ENCODE results near the gene TNFRSF8.

TNFRSF8 gene

DNA sequence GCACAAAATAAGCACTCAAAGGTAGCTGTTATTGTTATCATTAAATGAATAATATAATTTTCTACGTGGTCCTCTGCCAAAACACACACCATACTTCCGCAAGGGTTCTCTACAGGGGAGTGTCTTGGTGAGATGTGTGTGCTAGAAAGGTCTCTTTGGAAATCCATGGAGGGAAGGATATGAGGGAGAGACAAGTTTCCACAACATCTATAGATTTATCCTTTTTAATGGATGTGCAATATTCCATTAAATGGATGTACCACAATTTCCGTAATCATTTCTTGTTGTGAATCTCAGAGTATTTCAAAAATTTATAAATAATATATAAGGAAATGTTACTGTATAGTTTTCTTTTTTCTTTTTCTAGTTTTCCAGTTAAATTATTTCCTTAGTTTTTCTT, 2.6 kb upstream of the TNFRSF8 start:
- DNase-seq: no peak

- DNase-seq: no peak
Measured at GRCh38 chr1:12064073-12064969, 1.2 kb downstream of the TNFRSF8 start.

- no peak for DNase-seq
Measured at GRCh38 chr1:12065872-12066271, 2.8 kb downstream of the TNFRSF8 start.

DNA sequence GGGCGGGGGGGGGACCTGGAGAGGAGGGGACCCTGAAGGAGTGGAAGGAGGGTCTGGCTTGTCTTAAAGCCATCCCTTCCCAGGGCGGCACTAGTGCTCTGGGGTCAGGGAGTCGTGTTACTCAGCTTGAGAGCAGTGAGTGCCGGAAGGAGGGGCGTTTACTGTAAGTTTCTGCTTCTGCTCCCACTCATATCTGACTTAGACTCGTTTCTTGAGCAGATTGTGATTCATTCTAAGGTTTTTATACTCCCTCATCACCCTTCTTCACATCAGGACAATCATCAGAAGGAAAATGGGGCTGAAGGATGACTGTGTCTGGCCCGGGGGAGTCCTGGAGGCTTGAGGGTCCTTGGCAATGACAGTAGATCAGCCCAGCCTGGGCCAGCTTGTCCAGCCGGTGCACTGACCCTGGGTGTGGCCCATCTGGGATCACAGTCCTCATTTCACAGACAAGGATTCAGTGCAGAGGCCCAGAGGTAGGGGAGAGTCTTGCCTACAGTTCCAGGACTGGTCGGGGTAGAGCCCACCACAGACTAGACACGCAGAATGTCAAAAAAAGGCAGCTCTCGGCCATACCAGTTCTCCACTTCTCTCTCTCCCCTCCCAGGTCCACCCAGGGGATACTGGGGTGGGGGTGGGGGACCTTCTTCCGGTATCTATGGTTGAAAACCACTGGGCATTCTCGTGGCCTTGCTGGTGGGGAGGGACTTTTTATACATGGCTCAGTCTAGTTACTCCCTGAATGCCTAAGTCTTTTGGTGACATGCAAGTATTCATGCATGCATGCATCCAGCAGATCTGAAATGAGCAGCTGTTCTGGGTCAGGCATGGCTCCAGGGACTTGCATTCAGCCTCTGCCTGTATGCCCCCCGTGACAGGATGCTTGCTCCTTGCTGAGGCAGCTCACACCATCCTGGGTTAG, 5.1 kb downstream of the TNFRSF8 start:
- peak; percentile 56 for DNase-seq

- peak; percentile 49 for DNase-seq
Measured at GRCh38 chr1:12069623-12070244, 6.6 kb downstream of the TNFRSF8 start.

DNA sequence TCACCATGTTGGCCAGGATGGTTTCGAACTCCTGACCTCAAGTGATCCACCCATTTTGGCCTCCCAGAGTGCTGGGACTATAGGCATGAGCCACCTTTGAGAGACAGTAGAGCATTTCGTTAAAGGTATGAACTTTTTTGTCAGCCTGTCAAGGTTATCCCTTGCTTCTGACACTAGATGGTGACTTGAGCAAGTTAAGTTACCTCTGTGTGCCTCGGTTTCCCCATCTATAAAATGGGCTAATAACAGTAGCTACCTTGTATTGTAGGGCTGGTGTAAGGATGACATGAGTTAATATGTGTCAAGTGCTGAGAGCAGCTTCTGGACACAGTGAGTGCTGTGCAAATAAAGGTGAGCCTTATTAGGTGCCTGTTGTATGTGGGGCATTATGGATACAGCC, 8.8 kb downstream of the TNFRSF8 start:
- DNase-seq: no peak

- no peak for DNase-seq
Measured at GRCh38 chr1:12072741-12073140, 9.6 kb downstream of the TNFRSF8 start.

DNA sequence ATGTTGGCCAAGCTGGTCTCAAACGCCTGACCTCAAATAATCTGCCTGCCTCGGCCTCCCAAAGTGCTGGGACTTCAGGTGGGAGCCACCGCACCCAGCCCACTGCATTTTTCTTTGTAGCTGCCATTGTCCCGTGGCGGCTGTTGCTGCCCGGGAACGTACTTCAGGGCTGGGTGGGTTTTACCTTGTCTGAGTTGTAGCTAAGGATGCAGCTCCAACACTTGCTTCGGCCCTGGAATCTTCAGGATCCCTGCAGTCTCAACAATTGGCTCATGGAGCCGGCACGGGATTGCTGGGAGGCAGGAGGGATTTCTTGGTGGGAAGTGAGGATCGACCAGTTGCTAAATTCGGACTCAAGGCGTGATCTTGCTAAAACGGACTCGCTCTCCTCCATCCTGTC, 10.7 kb downstream of the TNFRSF8 start:
- no peak for DNase-seq

- DNase-seq: peak; percentile 73
Measured at GRCh38 chr1:12075195-12076114, 12.4 kb downstream of the TNFRSF8 start.

GRCh38 chr1:12076425-12077005, 13.4 kb downstream of the TNFRSF8 start:
- no peak for DNase-seq

- no peak for DNase-seq
Measured at GRCh38 chr1:12078575-12078937, 15.5 kb downstream of the TNFRSF8 start.

GRCh38 chr1:12078938-12079861, 16.1 kb downstream of the TNFRSF8 start:
- peak; percentile 44 for DNase-seq

DNA sequence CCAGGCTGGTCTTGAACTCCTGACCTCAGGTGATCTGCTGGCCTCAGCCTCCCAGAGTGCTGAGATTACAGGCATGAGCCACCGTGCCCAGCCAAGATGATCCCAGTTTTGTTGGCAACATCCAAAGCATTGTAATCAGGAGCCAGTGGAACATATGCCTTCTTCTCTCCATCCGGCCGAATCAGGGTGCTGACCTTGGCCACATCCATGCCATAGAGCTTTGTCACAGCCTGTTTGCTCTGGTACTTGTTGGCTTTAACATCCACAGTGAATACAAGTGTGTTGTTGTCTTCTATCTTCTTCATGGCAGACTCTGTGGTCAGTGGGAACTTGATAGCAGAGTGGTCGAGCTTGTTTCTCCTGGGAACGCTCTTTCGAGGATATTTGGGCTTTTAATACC, 17.1 kb downstream of the TNFRSF8 start:
- no peak for DNase-seq

DNA sequence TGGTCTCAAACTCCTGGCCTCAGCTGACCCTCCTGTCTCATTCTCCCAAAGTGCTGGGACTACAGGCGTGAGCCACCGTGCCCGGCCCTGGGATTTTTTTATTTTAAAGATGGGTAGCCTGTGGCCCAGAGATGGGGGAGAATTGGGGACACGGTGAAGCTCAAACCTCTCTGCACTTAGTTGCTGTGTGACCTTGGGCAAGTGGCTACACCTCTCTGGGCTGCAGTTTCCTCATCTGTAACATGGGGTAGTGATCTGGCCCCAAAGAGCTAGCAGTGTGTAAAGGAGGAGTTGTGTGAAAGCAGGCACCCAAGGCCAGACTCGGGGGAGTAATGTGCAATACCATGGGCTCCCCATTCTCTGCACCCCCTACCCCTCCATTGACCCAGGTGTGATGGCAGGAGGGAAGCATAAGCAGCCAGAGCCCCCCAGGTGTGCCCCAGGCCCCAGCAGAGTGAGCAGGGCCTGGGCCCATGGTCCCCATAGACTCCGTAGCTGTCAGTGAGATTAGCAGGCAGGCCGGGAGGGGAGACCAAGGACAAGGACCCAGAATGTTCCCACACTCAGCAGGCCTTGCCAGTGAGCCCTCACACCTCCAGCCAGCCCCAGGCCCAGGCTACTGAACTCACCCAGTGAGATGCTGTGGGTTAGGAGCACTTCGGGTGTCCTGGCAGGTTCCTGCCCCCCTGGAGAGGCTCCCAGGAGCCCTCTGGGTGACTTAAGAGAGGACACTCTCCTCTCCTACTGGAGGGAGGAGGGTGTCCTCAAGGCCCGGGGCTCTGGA, 17.9 kb downstream of the TNFRSF8 start:
- DNase-seq: no peak

DNA sequence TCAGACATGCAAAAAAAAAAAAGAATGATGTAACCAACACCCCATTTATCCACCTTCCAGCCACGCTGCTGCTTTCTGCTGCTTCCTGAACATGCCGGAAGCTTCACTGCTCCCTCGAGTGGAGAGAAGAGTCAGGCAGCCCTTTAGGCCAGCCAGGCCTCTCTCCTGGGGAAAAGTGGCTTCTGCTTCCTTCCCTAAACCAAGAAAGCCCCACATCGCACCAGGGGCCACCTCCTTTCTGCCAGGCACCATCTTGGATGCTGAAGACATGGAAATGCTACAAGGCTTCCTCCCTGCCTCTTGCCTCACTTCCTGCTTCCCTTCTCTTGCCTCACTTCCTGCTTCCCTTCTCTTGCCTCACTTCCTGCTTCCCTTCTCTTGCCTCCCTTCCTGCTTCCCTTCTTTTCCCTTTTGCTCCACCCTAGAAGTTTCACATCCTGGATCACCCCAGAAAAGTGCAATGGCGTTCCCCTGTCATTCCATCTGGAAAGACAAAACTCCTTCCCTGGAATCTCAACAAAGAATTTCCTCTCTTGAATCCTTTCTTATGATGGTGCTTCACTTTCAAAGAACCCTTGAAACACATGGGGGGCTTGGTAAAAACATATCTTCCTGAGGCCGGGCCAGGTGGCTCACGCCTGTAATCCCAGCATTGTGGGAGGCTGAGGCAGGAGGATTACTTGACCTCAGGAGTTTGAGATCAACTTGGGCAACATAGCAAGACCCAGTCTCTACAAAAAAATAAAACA, 18.7 kb downstream of the TNFRSF8 start:
- DNase-seq: no peak

GRCh38 chr1:12082988-12083387, 19.9 kb downstream of the TNFRSF8 start:
- no peak for DNase-seq

DNA sequence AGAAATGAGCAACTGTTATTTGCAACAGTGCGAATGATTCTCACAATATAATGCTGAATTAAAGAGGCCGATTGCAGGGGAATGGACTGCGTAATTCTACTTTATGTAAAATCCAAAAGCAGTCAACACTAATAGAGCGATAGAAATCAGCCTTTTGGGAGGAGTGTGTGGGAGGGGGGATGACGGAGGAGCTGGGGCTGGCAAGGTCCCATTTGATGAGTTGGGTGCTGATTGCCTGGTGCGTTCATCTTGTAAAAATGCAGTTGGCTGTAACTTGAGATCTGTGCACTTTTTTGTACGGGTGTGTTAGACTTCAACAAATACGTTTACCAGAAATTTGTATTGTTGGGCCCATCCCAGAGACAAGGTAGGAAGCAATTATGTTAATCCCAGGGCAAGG, 20.7 kb downstream of the TNFRSF8 start:
- no peak for DNase-seq

- no peak for DNase-seq
Measured at GRCh38 chr1:12085643-12086260, 22.6 kb downstream of the TNFRSF8 start.
